A549 (cell line): Measurements from ENCODE around the gene PRR13.

Experiments
- MYC ChIP-seq: IDR thresholded peaks from 2 replicates; pipeline ENCODE4 v1.6.1; 2012; ENCODE audit warnings: mild to moderate bottlenecking, inconsistent platforms, low read length, improper control_type of control experiment, borderline replicate concordance
- TF ChIP-seq, protein P1 (sequence below): fragments of 150-350 bp; IDR thresholded peaks from 2 replicates; pipeline ENCODE4 v1.6.1; 2014; ENCODE audit warnings: low read depth, mild to moderate bottlenecking, low read length

- TF ChIP-seq, protein P1, sequence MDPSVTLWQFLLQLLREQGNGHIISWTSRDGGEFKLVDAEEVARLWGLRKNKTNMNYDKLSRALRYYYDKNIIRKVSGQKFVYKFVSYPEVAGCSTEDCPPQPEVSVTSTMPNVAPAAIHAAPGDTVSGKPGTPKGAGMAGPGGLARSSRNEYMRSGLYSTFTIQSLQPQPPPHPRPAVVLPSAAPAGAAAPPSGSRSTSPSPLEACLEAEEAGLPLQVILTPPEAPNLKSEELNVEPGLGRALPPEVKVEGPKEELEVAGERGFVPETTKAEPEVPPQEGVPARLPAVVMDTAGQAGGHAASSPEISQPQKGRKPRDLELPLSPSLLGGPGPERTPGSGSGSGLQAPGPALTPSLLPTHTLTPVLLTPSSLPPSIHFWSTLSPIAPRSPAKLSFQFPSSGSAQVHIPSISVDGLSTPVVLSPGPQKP: no peak
- no peak for TF ChIP-seq MYC
Measured at GRCh38 chr12:53459097-53459496, 17.6 kb downstream of the PRR13 start.
